Right renal pelvis (tissue), 4 donors: ENCODE data around the gene BMF. TPM values are rescaled to one million over a fixed set of nuclear protein-coding genes. Genes with fewer than 3 reads are reported as not detected.
A peak's percentile ranks its signal among the peaks of the same experiment; 100 is the strongest.

Experiments used
- DNase-seq, 4 donors: peaks; one replicate each; pipeline ENCODE4 v3.0.0-alpha.2; 2013; ENCODE audit warnings: low read depth in 4 of 4, low spot score in 3 of 4, missing footprints in 1 of 4
- polyA plus RNA-seq, 4 donors: library from polyadenylated mRNA; unstranded; fragments of 120-200 nt; gene quantifications; one replicate each; pipeline ENCODE4 v1.2.1, GENCODE V29; 2013; ENCODE audit not compliant: insufficient read length in 4 of 4

BMF gene
- polyA plus RNA-seq, 4 donors, result 39.0 to 43.6 (median 42.2) TPM

DNA sequence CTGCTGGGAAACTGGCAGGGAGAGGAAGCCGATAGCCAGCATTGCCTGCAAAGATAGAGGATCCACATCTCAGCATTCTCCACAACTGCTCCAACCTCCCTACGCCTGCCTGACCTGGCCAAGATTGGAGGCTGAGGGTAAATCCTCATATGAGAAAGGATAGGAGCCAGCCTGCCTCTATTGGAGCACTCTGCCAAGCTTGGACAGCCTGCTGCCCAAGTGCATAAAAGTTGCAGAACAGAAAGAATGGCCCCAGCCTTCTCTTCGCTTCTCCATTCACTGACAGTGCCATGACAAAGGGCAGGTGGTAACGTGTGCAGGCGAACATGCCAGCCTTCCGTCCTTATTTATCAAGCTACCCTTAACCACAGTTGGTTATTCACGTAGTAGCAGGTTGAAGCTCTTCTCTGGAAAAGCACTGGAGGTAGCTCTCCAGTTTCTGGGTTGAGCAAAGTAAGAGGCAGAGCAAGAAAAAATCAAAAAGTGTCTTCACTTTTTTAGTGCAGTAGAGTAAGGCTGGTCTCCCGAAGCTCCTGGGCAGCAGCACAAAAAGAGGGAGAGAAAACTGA lies 4.3 kb downstream of the BMF start:
- no peak for DNase-seq

DNA sequence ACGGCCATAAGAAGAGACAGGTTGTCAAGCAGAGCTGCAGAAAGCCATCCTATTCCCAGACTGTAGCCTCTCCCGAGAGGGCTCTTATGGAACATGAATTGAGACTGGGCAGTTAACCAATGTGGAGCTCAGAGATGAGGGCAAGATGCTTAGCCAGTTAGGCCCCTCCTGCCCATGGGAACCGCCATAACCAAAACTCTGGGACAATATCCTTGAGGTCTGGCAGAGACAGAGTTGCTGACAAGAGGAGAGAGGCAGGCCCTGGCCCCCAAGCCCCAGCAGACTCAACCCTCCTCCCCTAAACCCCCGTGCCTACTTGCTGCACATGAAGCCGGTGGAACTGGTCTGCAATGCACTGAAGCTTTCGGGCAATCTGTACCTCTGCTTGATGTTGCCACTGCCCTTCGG lies 4.8 kb downstream of the BMF start:
- no peak for DNase-seq

DNA sequence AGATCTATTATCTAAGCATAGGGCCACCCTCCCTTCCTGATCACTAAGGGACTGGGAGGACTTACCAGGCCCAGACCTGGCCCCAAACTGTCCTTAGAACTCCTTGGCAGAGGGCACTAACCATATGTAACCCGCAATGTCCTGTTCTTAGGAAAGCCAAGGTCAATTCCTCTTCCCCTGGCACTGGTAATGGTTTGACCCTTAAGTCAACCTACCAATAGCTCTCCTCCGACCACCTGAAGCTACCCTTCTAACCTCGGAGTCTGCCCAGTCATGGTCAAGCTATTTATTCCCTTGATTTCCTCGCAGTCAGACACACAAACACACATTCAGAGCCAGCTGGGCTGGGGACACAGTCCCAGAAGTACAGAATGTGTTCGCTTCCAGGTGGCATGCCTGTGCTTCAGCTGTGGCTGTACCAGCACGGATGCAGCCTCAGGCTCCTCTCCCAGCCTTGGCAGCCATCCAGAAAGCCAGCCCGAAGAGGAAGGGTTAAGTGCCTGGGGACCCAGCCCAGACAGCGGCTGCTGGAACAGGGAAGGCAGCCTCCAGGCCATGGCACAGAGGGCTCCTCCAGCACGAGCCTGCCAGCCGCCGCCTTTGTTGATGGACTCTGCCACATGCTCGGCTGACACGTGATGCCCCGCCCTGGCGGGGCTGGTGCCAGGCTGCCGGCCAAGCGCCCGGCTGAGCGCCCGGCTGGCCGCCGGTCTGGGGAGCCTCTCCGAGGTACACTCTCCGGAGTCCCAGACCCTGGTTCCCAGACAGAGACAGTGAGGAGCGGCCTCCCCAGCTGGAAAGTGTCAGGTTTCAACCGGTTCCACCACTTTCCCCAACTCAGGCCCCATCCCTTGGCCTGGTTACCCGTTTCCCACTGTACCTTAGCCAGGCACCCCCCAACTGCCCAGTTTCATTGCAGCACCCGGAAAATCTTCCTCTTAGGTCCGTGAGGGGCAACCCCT lies 5.5 kb downstream of the BMF start:
- DNase-seq, result no peak

DNA sequence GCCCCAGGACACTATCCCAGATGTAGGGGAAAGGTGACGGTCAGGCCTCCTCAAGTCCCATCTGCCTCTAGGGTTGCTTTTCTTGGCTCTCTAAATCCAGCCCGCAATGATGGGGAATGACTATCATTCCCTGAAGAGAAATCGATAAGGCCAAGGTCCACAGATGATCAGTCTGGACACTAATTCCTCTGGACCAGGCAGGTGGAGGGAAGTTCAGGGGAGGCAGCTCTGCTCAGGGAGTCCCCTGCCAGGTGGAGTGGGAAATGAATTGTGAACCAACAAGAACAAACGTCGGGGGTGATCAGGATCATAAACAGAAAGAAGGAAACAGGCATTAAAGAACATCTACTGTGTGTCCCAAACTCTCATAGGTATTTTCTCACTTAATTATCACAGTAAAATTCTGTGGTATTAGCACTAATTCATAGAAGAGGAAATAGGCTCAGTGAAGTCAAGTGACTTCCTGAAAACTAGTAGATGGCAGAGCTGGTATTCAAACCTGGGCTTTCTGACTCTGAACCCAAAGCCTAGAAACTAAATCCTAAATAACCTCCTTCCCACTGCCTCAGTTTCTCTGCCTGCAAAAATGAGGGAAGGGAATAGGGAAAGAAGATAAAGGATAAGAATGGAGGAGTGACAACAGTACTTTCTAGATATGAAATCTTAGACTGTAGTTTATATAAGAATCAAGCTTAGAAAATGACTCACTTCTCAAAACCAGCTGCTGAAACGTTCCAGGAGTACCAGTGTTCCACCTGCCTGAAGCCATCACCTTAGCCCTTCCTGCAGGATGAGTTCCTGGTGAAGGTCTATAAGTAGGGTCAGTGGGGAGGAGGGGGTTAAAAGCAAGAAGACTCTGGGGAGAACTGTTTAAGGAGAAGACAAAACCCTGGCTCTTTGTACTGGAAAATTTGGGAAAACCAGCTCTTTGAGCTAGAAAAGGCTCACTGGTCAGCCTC lies 7.5 kb downstream of the BMF start:
- DNase-seq, result no peak

DNA sequence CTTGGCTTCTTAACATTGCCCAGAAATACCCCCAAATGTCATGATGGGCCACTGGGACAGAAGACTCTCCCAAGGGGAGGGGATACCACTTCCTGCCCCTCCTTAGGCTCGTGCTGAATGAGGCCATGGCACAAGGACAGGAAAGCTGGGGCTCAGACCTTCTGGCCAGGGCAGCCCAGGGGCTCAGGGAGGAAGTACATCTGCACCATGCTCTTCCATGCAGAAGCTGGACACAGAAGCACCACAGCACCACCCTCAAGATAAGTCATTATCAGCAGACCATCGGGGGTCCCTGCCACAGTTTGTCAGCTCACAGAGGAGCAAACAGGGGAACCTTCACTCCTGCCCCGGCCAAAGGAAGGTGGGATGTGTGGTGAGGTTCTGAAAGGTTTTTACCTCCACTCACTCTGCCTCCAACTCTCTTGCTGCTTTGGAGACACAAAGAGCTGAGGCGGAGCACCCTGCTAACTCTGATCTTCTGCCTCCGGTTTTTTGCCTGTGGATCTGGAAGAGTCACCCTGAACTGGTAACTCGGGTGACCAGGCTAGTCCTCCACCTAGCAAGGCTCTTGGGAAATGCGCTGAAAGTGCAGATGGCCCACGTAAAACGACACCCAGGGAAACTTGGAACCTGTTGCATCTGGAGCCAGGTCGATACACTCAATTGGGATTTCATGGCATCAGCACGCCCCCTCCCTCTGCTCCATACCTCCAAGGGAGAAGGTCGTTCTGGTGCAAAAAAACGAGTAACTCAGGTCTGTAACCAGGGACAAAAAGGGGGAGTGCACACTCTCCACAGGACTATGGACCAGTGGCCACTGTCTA lies 8.3 kb downstream of the BMF start:
- DNase-seq, result no peak

DNA sequence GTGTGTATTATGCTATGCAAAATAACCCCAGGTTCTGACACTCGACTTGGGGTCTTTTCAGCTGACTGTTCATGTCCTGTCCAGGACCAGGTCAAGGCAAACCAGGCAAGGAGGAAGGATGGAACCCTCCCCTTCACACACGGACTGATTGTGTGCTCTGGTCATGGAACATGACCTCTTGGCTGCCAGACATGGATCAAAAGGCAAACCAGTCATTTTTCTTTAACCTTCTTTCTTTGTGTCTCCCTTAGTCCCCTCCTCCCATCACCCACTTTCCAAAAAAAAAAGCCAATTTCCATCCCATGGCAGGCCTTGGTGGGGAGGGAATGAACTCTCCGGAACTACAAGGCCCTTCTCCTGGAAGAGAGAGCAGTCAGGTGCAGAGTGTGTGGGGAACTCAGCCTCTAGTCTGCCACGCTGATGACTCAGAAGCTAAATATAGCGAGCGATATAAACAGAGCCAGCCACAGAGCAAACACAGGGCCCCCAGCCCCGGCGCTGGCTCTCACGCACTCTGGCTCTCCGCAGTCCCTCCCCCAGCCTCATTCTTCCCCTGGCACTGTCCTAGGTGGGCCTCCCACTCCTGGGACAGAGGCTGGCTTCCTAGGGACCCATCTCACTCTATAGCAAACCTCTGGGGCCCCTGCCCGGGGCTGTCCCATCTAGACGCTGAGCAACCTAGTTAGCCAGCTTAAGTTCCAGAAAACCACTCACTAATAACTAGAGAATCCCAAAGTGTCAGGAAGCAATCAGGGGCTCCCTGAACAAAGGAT lies 10.0 kb downstream of the BMF start:
- peak in 1 of 4 donors; percentile 79 for DNase-seq

DNA sequence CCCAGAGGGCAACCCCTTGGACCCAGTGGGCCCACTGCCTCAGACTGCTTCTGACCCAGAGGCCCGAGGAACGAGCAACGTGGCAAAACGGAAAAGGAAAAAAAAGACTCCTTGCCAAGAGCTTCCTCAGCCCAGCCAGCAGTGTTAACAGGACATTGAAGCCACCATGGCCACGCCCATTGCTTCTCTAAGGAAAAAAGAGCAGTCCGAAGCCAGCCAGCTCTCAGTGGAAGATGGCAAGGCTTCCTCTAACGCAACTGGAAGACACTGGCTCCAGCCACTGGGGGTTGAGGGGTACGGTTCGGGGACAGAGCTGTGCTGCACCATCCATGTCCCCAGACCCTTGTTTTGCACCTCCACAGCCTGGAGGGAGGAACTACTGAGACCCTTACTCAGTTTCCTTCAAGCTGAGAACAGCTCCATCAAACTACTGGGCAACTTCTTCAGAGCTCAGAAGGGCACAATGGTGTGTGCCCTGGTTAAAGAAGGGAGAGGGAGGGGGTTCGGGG lies 10.7 kb downstream of the BMF start:
- no peak for DNase-seq

DNA sequence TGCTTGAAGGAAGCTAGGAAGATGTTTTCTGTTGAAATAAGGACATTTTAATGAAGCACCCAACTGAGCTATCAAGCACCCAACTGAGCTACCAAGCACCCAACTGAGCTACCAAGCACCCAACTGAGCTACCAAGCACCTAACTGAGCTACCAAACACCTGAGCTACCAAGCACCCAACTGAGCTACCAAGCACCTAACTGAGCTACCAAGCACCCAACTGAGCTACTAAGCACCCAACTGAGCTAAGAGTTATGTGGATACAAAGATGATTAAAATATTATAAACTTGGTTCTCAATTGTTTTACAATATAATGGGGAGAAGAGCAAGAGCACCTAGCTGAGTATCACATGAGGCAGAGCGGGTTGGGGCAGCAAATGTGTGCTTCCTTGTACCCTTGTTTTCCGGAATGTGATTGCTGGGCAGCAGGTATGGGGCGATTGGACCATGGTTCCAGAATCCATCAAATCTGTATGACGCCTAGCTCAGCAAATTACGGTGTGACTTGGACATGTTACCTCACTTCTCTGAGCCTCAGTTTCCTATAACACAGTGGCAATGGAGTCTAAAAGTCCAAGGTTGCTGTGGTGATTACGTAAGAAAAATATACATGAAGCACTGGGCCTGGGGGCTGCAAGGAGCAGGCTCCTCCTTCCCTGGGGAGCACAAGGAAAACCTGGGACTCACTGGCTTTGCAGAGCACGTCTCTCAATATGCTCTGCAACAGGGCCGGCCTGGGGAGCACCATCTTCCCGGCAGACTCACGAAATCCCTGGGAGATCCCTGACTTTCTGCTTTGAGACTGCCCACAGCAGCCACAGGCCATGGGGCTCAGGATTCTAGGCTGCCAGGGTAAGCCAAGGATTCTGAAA lies 11.3 kb downstream of the BMF start:
- DNase-seq, result no peak

DNA sequence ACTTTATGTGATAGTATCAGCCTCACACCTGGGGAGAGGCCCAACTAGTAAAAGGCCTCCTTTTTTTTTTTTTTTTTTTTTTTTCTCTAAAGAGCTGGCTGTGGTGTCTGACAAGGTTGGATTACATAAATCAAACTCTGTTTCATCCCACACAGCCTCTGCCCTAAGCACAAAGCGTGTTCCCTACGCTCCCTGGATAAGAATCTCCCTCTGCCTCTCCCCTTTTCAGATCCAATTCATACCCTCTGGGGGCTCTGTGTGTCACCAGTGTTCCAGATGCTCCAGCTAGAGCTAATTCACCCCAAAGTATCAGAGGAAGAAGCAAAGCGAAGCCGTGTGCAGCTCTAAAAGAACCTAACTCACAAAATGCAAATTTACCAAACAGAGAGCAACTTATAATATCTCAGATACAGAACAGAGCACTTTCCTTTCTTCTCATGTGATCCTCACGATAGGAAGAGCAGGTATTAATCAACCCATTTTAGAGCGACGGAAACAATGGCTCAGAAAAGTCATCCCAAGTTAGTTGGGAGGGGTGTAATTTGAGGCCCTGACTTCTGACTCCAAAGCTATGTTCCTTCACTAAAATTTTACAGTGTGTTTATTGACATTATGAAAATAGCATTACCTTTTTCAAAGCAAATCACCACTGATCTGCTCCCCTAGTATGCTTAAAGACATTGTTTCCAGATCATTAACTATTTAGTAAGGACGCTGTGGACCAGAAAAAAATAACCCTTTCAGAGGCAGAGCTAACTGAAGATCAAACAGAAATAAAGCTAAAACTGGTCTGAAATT lies 12.4 kb downstream of the BMF start:
- no peak for DNase-seq

DNA sequence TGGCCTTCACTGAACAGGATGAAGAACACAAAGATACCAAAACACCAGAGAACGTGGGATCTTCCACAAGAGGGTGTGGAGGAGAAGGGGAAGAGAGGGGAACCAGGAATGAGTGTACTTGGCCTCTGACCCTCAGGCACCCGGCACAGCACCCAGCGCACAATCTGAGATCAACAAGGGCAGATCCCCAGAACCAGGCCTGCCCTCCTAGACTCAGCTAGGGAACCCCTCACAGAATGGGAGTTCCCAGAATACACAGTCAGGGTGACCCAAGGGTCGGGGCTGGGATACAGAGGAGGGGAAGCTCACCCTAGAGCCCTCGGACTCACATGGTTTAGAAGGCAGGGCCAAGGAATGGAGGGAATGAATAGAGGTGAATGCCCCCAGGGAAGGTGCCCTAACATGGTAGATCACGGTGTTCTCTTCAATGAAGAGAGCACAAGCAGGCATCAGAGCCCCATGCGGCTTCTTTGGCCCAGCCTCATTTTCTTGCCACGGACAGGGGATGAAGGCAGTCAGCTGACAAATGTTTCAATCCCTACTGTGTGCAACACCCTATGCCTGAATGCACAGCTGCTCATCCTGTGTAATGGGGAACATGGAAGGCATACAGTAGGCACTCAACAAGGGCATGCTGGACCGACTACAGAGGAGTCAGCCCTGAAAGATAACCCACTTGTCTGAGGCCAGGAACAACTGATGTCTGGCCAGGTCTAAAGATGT lies 13.1 kb downstream of the BMF start:
- DNase-seq, result no peak

DNA sequence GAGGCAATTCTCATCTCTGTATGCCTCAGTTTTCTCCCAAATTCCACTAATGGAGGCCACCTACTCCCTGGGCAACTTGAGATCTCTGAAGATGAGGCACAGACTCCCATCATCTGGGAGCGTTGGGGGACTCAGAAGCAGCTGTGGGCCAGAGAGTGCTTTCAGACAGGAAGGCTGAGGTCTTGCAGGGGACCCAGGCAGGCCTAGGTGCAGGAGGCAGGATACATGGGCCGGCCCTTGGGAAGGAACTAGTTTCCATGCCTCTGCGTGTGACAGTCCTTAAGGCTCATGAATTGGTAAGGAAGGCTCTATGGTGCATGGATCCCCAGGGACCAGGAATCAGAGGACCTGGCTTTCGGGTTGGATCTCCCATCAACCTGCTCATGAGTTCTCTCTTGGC lies 14.5 kb downstream of the BMF start:
- DNase-seq, result no peak

DNA sequence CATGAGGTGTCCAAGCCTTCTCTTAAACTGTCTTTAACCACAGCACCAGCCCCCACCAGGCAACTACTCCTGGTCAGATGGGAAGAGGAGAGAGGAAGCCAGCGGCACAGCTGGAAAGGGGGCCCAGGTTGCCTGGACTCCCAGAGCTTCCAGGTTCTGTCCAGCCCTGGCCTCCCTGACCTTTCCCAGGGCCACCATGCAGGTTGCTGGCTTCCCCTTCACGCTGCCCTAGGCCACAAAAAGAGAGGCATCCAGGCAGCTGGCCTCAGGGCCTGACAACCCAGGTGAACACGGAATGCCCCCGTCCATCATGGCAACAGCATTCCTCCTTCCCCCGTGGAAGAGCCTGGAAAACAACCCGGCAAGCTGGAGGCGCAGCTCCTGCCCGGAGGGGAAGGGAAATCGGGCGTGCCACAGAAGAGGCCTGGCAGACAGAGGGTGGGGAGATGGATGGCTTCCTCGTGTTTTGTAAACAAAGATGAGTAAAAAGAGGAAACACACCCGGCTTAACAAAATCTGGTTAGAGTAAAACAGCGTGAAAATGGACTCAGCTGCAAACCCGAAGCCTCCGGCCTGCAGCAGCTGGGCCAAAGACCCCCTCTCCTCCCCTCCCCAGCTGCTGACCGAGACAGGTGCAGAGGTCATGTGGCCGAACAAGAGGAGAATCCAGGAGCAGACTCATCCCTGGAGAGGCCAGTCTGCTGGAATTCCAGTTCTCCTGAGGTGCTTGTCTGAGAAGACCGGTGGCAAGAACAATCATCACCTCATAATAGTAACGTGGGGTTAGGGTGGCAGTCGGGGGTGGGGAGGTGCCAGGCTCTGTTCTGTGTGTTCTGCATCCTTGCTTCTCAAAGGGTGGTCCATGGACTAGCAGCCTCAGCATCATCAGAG lies 15.5 kb downstream of the BMF start:
- DNase-seq, result no peak

DNA sequence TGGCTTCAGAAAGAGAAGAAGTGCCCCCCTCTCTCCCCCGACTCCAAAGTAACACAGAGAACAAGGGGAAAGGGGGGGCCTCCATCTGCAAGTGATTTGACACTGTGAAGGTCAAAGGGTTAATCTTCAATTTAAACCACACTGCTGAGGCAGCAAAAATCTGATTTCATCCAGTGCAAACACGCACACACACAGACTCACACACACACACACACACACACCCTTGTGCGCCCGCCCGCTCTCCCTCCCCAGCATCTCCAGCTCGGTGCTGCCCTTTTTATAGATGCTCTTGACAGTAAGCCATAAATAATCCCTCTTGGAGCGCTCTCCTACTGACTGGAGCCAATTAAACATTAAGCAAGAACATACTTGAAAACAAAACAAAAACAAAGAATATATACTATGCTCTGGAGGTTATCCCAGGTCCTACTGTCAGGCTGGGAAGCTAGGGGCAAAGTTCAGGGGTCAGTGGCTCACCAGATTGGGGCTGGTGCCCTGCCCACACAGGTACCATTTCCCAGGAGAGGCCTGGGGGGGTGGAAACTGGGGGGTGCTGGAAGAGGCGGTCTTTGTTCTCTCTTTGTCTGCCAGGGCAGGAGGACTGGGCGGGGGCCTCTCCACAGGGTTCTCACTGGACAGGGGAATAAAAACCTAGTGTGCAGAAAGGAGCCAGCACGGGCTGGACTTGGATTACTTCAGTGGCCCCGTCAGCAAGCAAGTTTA lies 16.3 kb downstream of the BMF start:
- peak in 2 of 4 donors; percentile 81 to 84 for DNase-seq

DNA sequence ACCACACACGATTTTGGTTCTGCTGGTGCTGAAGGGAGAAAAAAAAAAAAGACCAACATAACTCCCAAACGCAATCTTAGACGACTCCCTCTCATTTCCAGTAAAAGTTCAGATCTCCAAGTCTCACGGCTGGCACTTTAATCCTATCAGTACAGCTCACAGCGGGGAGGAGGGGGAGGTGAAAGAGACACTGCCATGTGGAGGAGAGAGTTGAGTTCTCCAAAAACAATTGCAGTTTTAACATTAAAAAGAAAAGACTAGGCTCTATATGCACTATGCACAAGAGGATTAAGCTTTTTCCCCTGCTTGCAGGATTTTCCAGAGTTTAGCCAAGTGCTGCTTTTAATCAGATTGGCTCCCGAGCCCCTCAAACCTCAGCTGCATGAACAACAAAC lies 16.8 kb downstream of the BMF start:
- no peak for DNase-seq
